ENCODE measurements around the gene PTH.

Gene PTH

GRCh38 chr11:13495929-13496328 is at the start of gene PTH:
TSS of gene PTH (minus strand) at chr11:13495997. CDS start at chr11:13492855, 3,142 bp downstream.
- no peak for DNase-seq (ENCODE audit: low read depth)

GRCh38 chr11:13538044-13538443 is 42.2 kb upstream of the PTH start:
- no peak for DNase-seq (ENCODE audit: low read depth)

GRCh38 chr11:13535819-13536218 is 40.0 kb upstream of the PTH start:
- peak; percentile 1 for DNase-seq (ENCODE audit: low read depth)

GRCh38 chr11:13534358-13534757 is 38.6 kb upstream of the PTH start:
- no peak for DNase-seq (ENCODE audit: low read depth)

- no peak for DNase-seq (ENCODE audit: low read depth)
Measured at GRCh38 chr11:13525257-13525656, 29.5 kb upstream of the PTH start.

- no peak for DNase-seq (ENCODE audit: low read depth)
Measured at GRCh38 chr11:13503393-13503792, 7.6 kb upstream of the PTH start.

- DNase-seq (ENCODE audit: low read depth): no peak
Measured at GRCh38 chr11:13502492-13502891, 6.7 kb upstream of the PTH start.

- DNase-seq (ENCODE audit: low read depth): no peak
Measured at GRCh38 chr11:13494051-13494450, 1.7 kb downstream of the PTH start.

GRCh38 chr11:13487661-13488030 is 8.2 kb downstream of the PTH start:
- peak; percentile 22 for DNase-seq (ENCODE audit: low read depth)

GRCh38 chr11:13486926-13487660 is 8.7 kb downstream of the PTH start:
- DNase-seq (ENCODE audit: low read depth): peak; percentile 23

- DNase-seq (ENCODE audit: low read depth): no peak
Measured at GRCh38 chr11:13480198-13480597, 15.6 kb downstream of the PTH start.

GRCh38 chr11:13479688-13480087 is 16.1 kb downstream of the PTH start:
- no peak for DNase-seq (ENCODE audit: low read depth)

GRCh38 chr11:13475091-13475490 is 20.7 kb downstream of the PTH start:
- DNase-seq (ENCODE audit: low read depth): no peak

GRCh38 chr11:13473013-13473722 is 22.6 kb downstream of the PTH start:
- no peak for DNase-seq (ENCODE audit: low read depth)

GRCh38 chr11:13468750-13469149 is 27.0 kb downstream of the PTH start:
- DNase-seq (ENCODE audit: low read depth): no peak

GRCh38 chr11:13465909-13466371 is 29.9 kb downstream of the PTH start:
- peak; percentile 48 for DNase-seq (ENCODE audit: low read depth)

GRCh38 chr11:13463779-13464290 is 32.0 kb downstream of the PTH start:
- no peak for DNase-seq (ENCODE audit: low read depth)

GRCh38 chr11:13462901-13463778 is 32.7 kb downstream of the PTH start, which contains the start of gene BTBD10:
TSS of gene BTBD10 (minus strand) at chr11:13463222. CDS start at chr11:13445124, 18,098 bp downstream.
- peak; percentile 93 for DNase-seq (ENCODE audit: low read depth)

- peak; percentile 20 for DNase-seq (ENCODE audit: low read depth)
Measured at GRCh38 chr11:13462311-13462900, 33.4 kb downstream of the PTH start.

- DNase-seq (ENCODE audit: low read depth): no peak
Measured at GRCh38 chr11:13461291-13461690, 34.5 kb downstream of the PTH start.

- no peak for DNase-seq (ENCODE audit: low read depth)
Measured at GRCh38 chr11:13450832-13451397, 44.9 kb downstream of the PTH start.

Measured in iris pigment epithelial cell (primary cell).